ENCODE data around the gene WDR45B. TPM values are rescaled to one million over a fixed set of nuclear protein-coding genes. Genes with fewer than 3 reads are reported as not detected.

Gene WDR45B
- total RNA-seq, 1 experiment from 2014 or later, result 96.0 TPM

- no peak for DNase-seq (ENCODE audit: low spot score)
Measured at GRCh38 chr17:82629748-82630147, 18.5 kb downstream of the WDR45B start.

GRCh38 chr17:82627405-82627804, 20.8 kb downstream of the WDR45B start:
- no peak for DNase-seq (ENCODE audit: low spot score)

- DNase-seq (ENCODE audit: low spot score), result no peak
Measured at GRCh38 chr17:82623707-82624106, 24.5 kb downstream of the WDR45B start.

- no peak for DNase-seq (ENCODE audit: low spot score)
Measured at GRCh38 chr17:82619641-82620040, 28.6 kb downstream of the WDR45B start.

GRCh38 chr17:82619211-82619610, 29.0 kb downstream of the WDR45B start:
- no peak for DNase-seq (ENCODE audit: low spot score)

- no peak for DNase-seq (ENCODE audit: low spot score)
Measured at GRCh38 chr17:82616021-82616711, 32.1 kb downstream of the WDR45B start.

- DNase-seq (ENCODE audit: low spot score), result no peak
Measured at GRCh38 chr17:82615084-82616020, 32.9 kb downstream of the WDR45B start.

- DNase-seq (ENCODE audit: low spot score), result no peak
Measured at GRCh38 chr17:82614095-82614631, 34.1 kb downstream of the WDR45B start.

- DNase-seq (ENCODE audit: low spot score), result no peak
Measured at GRCh38 chr17:82613283-82614094, 34.8 kb downstream of the WDR45B start.

GRCh38 chr17:82611140-82612058, 36.8 kb downstream of the WDR45B start:
- peak; percentile 45 for DNase-seq (ENCODE audit: low spot score)

GRCh38 chr17:82609655-82610054, 38.6 kb downstream of the WDR45B start:
- DNase-seq (ENCODE audit: low spot score), result no peak

GRCh38 chr17:82608816-82609215, 39.4 kb downstream of the WDR45B start:
- DNase-seq (ENCODE audit: low spot score), result no peak

GRCh38 chr17:82605939-82606600, 42.2 kb downstream of the WDR45B start:
- DNase-seq (ENCODE audit: low spot score), result no peak

- no peak for DNase-seq (ENCODE audit: low spot score)
Measured at GRCh38 chr17:82604532-82604931, 43.7 kb downstream of the WDR45B start.

- DNase-seq (ENCODE audit: low spot score), result no peak
Measured at GRCh38 chr17:82603981-82604448, 44.2 kb downstream of the WDR45B start.

- DNase-seq (ENCODE audit: low spot score), result no peak
Measured at GRCh38 chr17:82602986-82603710, 45.1 kb downstream of the WDR45B start.

- DNase-seq (ENCODE audit: low spot score), result no peak
Measured at GRCh38 chr17:82602487-82602886, 45.8 kb downstream of the WDR45B start.

GRCh38 chr17:82601447-82602000, 46.7 kb downstream of the WDR45B start:
- no peak for DNase-seq (ENCODE audit: low spot score)
